Pancreas (tissue), 10 donors: ENCODE data around the gene PRODH2. TPM values are rescaled to one million over a fixed set of nuclear protein-coding genes. Genes with fewer than 3 reads are reported as not detected.
A peak's percentile ranks its signal among the peaks of the same experiment; 100 is the strongest.

ENCODE experiments used
- ATAC-seq, 4 donors: fragments of 200-7000 bp; cut with Tn5 transposase; one replicate each; pipeline versions ENCODE4 v1.8.0 to v1.9.1; 2020; ENCODE audit warnings: mild to moderate bottlenecking in 4 of 4, moderate library complexity in 4 of 4
- DNase-seq, 6 donors: peaks; one replicate each; pipeline ENCODE4 v3.0.0-alpha.2; 2020
- FAIRE-seq: peaks from 2 replicates; lab custom pipeline; 2012; peaks lifted over from hg19 to GRCh38; lab: Jason Lieb, UNC
- H3K27ac ChIP-seq, 4 donors: fragments of 200-600 bp; sonication (generic); 1 replicate in 3 of 4; 2 replicates in 1 of 4; pipeline versions ENCODE4 v1.5.0 to v1.8.0; 2020
- H3K27me3 ChIP-seq, 4 donors: fragments of 200-600 bp; one replicate each; pipeline ENCODE4 v1.8.0; 2021
- H3K36me3 ChIP-seq, 3 donors: fragments of 200-600 bp; sonication (generic) in 1 of 3; one replicate each; pipeline versions ENCODE4 v1.5.0 to v1.8.0; 2020 to 2021
- H3K4me1 ChIP-seq, 3 donors: fragments of 200-600 bp; one replicate each; pipeline ENCODE4 v1.8.0; 2021
- H3K4me3 ChIP-seq, 4 donors: fragments of 200-600 bp; sonication (generic) in 2 of 4; one replicate each; pipeline versions ENCODE4 v1.5.0 to v1.8.0; 2020 to 2021
- H3K9me3 ChIP-seq, 4 donors: fragments of 200-600 bp; one replicate each; pipeline ENCODE4 v1.8.0; 2021
- WGBS, 2 donors: extraction: QIAGEN DNeasy Blood & Tissue Kit; methylation state at CpG; one replicate each; pipeline ENCODE4 v1.1.7; 2013; 5-methylcytosine and 5-hydroxymethylcytosine counted together
- intact Hi-C, 3 donors: fragments of 100-400 bp; cut with DNase I; formaldehyde crosslinking; loops; one replicate each; pipeline versions ENCODE4 v1.11.1 to v1.14.2; 2022
- polyA plus RNA-seq, 2 donors: library from polyadenylated mRNA; stranded (reverse); fragments of 200-250 nt; gene quantifications; one replicate each; pipeline ENCODE4 v1.2.3, GENCODE V29; 2013
- total RNA-seq, 6 donors: library from RNA; stranded (reverse); fragmentation: NEBNext Ultra II Directional in 4 of 6; extraction: Animal tissue kit (Norgen Biotek cat#: 25700) in 4 of 6; gene quantifications; one replicate each; pipeline versions ENCODE4 v1.2.1 to v1.2.4, GENCODE V29; 2021 to 2023
- TF ChIP-seq, protein P1 (sequence below), 4 donors: fragments of 200-600 bp; sonication (generic) in 3 of 4; IDR thresholded peaks; one replicate each; pipeline versions ENCODE4 v1.5.0 to v1.8.0; 2021; ENCODE audit warnings: antibody characterized with exemption in 4 of 4
- donor health status: healthy with polysubstance abuse.
- donor health status: DM: no; HTN: no; CAD: no; lungs with moderate emphysema.
- donor health status: DM: no; HTN: no; CAD: no.
- donor health status: control.
- donor health status: control.
- donor health status: Bipolar disorder and iron deficiency.
- donor health status: DM: yes; HTN: yes; CAD: no.
- donor health status: DM: no; HTN: no; CAD: no.
- donor health status: DM: no; HTN: no; CAD: no.
- donor health status: DM: yes; HTN: yes; CAD: no.

PRODH2 gene
- total and polyA plus RNA-seq, 8 donors: 0.95 to 21.5 (median 4.2) TPM

DNA sequence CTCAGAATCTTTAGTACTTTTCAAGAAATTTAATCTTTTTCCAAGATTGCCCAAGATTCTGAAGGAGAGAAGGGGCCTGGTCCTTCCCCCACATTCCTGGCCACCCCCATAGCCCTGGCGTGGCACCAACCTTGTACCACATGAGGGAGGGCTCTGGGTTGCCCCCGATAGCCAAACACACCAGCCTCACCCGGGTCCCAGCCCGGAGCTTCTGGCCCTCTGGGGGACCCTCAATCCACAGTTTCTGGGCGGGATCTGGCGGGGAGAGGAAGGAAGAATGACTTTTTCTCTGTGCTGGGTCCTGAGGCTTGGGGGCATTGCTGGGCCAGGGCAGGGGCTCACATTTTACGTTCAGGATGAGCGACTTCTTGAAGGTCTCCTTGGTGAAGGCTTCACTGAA lies 35.3 kb upstream of the PRODH2 start:
- H3K9me3 ChIP-seq: no peaks in the 10 kb centered on the region
- H3K4me3 ChIP-seq: no peak overlapping the region
- TF ChIP-seq, protein P1, sequence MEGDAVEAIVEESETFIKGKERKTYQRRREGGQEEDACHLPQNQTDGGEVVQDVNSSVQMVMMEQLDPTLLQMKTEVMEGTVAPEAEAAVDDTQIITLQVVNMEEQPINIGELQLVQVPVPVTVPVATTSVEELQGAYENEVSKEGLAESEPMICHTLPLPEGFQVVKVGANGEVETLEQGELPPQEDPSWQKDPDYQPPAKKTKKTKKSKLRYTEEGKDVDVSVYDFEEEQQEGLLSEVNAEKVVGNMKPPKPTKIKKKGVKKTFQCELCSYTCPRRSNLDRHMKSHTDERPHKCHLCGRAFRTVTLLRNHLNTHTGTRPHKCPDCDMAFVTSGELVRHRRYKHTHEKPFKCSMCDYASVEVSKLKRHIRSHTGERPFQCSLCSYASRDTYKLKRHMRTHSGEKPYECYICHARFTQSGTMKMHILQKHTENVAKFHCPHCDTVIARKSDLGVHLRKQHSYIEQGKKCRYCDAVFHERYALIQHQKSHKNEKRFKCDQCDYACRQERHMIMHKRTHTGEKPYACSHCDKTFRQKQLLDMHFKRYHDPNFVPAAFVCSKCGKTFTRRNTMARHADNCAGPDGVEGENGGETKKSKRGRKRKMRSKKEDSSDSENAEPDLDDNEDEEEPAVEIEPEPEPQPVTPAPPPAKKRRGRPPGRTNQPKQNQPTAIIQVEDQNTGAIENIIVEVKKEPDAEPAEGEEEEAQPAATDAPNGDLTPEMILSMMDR (IDR thresholded peaks at IDR 0.05): no peak
- peak in 1 of 6 donors; percentile 42 for DNase-seq
- H3K4me1 ChIP-seq: peaks cover 0 to 19% (median 0%) of the 10 kb centered on the region in 3 donors
- FAIRE-seq: no peak
- H3K27ac ChIP-seq: no peak overlapping the region
- WGBS, 2 donors: 86 to 93% methylated on average over 8 of the region's 8 CpGs
- intact Hi-C loops: no loop called here
- H3K27me3 ChIP-seq: no peaks in the 10 kb centered on the region
- no peaks in the 10 kb centered on the region for H3K36me3 ChIP-seq
- ATAC-seq: no peak

DNA sequence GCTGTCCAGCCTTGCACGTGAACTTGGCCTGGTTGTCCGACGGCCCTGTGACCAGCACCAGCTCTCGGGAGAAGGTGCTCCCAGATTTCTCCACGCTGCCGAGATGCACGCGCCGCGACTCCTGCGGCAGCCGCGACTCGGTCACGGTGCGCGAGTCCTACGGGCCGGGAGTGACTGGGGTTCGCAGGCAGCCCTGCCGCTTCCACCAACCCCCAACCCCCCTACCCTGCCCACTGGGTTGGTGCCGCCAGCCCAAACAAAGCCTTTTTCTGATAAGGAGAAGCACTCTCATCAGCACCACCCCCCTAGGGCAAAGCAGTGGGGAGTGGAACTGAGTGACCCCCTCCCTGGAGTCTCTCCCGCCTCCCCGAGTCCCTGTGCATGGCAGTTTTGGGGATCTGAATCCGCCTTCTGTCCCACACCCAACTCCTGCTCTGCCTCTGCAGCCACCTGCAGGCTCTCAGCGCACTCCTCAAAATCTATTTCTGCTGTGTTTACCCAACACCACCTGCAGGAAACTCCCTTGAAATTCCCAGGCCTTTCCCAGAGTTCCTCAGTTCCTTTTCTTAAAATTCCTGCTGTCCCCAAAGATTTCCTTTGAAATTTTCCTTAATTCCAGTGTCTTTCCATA lies 33.5 kb upstream of the PRODH2 start:
- TF ChIP-seq, protein P1 (IDR thresholded peaks at IDR 0.05): no peak
- intact Hi-C loops: no loop called here
- 2 to 3% methylated on average over 26 of the region's 26 CpGs for WGBS, 2 donors

DNA sequence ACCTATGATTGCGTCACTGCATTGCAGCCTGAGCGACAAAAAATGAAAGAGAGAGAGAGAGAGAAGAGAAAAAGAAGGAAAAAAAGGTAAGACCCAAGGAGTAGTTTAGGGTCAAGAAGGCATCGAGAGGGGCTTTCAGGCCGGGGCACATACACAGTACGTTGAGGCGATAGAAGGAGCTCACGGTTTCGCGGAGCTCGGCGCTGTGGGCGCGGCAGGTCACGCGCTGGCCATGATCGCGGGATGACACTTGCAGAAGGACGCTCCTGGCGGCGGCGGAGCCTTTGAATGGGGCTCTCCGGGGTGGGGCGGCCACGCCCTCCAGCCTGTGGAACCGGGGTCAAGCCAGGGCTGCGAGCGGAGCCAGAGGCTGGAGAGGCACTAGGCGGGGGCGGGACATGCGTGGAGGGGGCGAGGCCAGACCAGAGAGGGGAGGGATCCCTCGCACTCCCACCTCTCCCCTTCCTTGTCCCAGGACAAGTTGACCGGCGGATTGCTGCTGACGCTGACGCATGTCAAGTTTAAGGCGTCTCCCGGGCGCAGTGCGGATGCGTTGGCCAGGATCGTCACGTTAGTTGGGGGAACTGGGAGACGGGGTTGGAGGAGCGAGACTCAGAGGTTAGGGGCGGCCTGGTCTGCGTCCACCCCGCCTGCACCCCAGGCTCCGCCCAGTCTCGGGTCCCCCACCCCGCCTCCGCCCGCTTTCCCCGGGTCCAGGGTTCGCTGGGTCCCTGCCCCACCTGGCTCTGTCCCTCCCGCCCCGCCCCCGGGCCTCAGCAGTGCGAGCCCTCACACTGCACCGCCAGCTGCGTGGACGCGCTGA lies 32.8 kb upstream of the PRODH2 start:
- peak; percentile 65 to 87 (median 79) for DNase-seq
- no peak for FAIRE-seq
- 9% methylated on average over 55 to 63 of the region's 63 CpGs for WGBS, 2 donors
- TF ChIP-seq, protein P1 (IDR thresholded peaks at IDR 0.05): no peak
- no peaks in the 10 kb centered on the region for H3K9me3 ChIP-seq
- no peaks in the 10 kb centered on the region for H3K27me3 ChIP-seq
- ATAC-seq: peak; percentile 71 to 80 (median 78)
- H3K4me1 ChIP-seq: peaks cover 0 to 19% (median 0%) of the 10 kb centered on the region in 3 donors
- peak overlapping the region in 2 of 4 donors; percentile 32 to 43 for H3K4me3 ChIP-seq
- intact Hi-C loops: no loop called here
- H3K36me3 ChIP-seq: no peaks in the 10 kb centered on the region
- H3K27ac ChIP-seq: peak overlapping the region; percentile 59 to 83 (median 62)

More for the DNA sequence above, 33.5 kb upstream of the PRODH2 start:
- peak overlapping the region; percentile 59 to 83 (median 62) for H3K27ac ChIP-seq
- peak; percentile 68 to 80 (median 74) for ATAC-seq
- no peaks in the 10 kb centered on the region for H3K27me3 ChIP-seq
- H3K36me3 ChIP-seq: no peaks in the 10 kb centered on the region
- FAIRE-seq: no peak
- DNase-seq: peak in 5 of 6 donors; percentile 51 to 73 (median 63)
- no peaks in the 10 kb centered on the region for H3K9me3 ChIP-seq
- peak overlapping the region in 2 of 4 donors; percentile 32 to 43 for H3K4me3 ChIP-seq
- peaks cover 0 to 19% (median 0%) of the 10 kb centered on the region in 3 donors for H3K4me1 ChIP-seq

DNA sequence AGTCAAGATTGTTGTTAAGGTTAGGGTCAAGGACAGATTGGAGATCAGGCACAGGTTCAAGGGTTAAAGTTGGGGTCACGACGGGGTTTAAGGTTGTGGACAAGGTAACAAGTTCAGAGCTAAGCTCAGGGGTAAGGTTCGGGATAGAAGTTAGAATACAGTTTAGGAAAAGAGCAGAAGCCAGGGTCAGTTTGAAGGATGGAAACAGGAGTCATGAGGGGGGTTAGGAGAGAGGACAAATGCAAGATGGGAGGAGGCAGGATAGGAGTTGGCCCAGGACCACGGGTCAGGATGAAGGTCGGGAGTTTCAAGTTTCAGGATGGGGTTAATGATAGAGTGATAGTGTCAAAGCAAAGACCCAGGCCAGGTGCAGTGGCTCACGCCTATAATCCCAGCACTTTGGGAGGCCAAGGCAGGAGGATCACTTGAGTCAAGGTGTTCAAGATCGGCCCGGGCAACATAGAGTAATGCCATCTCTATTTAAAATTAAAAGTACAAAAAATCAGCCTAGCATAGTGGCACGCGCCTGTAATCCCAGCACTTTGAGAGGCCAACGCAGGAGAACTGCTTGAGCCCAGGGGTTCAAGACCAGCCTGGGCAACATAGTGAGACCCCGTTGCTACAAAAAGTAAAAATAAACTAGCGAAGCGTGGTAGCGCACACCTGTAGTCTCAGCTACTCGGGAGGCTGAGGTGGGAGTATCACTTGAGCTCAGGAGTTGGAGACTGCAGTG lies 32.0 kb upstream of the PRODH2 start:
- no peak for ATAC-seq
- H3K27me3 ChIP-seq: no peaks in the 10 kb centered on the region
- no peak overlapping the region for H3K27ac ChIP-seq
- peaks cover 0 to 19% (median 0%) of the 10 kb centered on the region in 3 donors for H3K4me1 ChIP-seq
- intact Hi-C loops: no loop called here
- H3K9me3 ChIP-seq: no peaks in the 10 kb centered on the region
- 61% methylated on average over 16 of the region's 16 CpGs for WGBS, 2 donors
- peak in 2 of 6 donors; percentile 8 to 12 for DNase-seq
- H3K36me3 ChIP-seq: no peaks in the 10 kb centered on the region
- TF ChIP-seq, protein P1 (IDR thresholded peaks at IDR 0.05): no peak
- no peak for FAIRE-seq
- peak overlapping the region in 1 of 4 donors; percentile 43 for H3K4me3 ChIP-seq
